Dendritic cell treated with granulocyte-macrophage colony-stimulating factor and Interleukin-4, amounts not matched to agents 40 ng/mL and 50 ng/mL, for 4 days (primary cell): ENCODE measurements around the gene ATG4D.
A peak's percentile ranks its signal among the peaks of the same experiment; 100 is the strongest.

Source experiments
- H3K27ac Mint-ChIP-seq: one replicate; pipeline ENCODE4 v1.8.0; 2022; ENCODE audit warnings: mild to moderate bottlenecking, mixed read lengths
- H3K27me3 Mint-ChIP-seq: one replicate; pipeline ENCODE4 v1.8.0; 2022; ENCODE audit warnings: mild to moderate bottlenecking, mixed read lengths
- H3K36me3 Mint-ChIP-seq: one replicate; pipeline ENCODE4 v1.8.0; 2022; ENCODE audit warnings: low read depth, mixed read lengths
- H3K4me1 Mint-ChIP-seq: one replicate; pipeline ENCODE4 v1.8.0; 2022; ENCODE audit warnings: low read depth, mixed read lengths
- H3K4me3 Mint-ChIP-seq: one replicate; pipeline ENCODE4 v1.8.0; 2022; ENCODE audit warnings: mild to moderate bottlenecking, moderate library complexity, mixed read lengths
- H3K9me3 Mint-ChIP-seq: one replicate; pipeline ENCODE4 v1.8.0; 2022; ENCODE audit warnings: mixed read lengths
- intact Hi-C: fragments of 100-400 bp; cut with micrococcal nuclease; formaldehyde crosslinking; loops from one replicate; pipeline ENCODE4 v1.15.0; 2022

ATG4D gene

DNA sequence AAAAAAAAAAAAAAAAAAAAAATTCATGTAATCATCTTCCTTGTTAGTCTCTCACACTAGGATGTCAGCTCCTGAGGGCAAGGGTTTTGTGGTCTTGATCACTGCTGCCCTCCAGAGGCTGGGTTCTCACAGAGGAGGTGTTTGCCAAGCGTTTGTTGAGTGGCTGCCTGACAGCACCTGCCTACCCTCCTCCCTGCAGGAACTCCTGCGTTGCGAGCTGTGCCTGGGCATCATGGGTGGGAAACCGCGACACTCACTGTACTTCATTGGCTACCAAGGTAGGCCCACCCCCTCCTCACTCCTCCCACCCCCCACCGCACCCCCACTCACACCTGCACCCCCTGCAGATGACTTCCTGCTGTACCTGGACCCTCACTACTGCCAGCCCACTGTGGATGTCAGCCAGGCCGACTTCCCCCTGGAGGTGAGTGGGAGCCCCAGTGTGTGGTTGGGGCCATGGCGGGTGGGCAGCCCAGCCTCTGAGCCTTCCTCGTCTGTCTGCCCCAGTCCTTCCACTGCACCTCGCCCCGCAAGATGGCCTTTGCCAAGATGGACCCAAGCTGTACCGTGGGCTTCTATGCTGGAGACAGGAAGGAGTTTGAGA is 8.1 kb downstream of the ATG4D start:
- Mint-ChIP-seq H3K9me3 (no peaks in the 10 kb centered on the region), H3K36me3 (peaks cover 93% of the 10 kb centered on the region), H3K27ac (no peak overlapping the region), H3K27me3 (no peaks in the 10 kb centered on the region), H3K4me1 (peaks cover 20% of the 10 kb centered on the region), H3K4me3 (no peak overlapping the region)
- intact Hi-C loops: no loop called here

DNA sequence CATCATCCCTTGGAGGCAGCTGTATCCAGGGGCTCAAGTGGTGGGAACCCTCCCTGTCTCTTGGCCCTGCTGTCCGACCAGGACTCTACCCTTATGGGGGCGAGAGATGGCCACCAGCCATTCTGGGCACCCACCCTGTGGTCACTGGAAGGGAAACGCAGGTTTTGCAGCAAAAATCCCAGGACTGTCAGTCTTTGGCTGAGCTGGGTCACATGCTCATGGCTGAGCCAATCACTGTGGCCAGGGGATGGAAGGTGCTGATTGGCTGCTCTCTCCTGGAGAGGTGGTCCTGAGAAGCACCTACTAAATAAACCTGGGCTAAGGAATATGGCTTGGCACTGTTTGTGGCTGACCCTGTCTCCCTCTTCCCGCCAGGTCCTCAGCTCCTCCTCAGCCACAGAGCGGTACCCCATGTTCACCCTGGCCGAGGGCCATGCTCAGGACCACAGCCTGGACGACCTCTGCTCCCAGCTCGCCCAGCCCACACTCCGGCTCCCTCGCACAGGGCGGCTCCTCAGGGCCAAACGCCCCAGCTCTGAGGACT is 8.9 kb downstream of the ATG4D start:
- H3K4me1 Mint-ChIP-seq: peaks cover 20% of the 10 kb centered on the region
- H3K9me3 Mint-ChIP-seq: no peaks in the 10 kb centered on the region
- H3K27ac Mint-ChIP-seq: no peak overlapping the region
- no peaks in the 10 kb centered on the region for H3K27me3 Mint-ChIP-seq
- intact Hi-C loops: no loop called here
- peaks cover 93% of the 10 kb centered on the region for H3K36me3 Mint-ChIP-seq
- no peak overlapping the region for H3K4me3 Mint-ChIP-seq

- intact Hi-C loops: no loop called here
- peaks cover 96% of the 10 kb centered on the region for H3K36me3 Mint-ChIP-seq
- peaks cover 20% of the 10 kb centered on the region for H3K4me1 Mint-ChIP-seq
- H3K27ac Mint-ChIP-seq: no peak overlapping the region
- no peaks in the 10 kb centered on the region for H3K27me3 Mint-ChIP-seq
- H3K4me3 Mint-ChIP-seq: no peak overlapping the region
- H3K9me3 Mint-ChIP-seq: no peaks in the 10 kb centered on the region
Measured at GRCh38 chr19:10553087-10553667, 9.5 kb downstream of the ATG4D start.

GRCh38 chr19:10553943-10554381 is 10.3 kb downstream of the ATG4D start:
- intact Hi-C loops: no loop called here
- H3K27ac Mint-ChIP-seq: no peak overlapping the region
- peaks cover 20% of the 10 kb centered on the region for H3K4me1 Mint-ChIP-seq
- H3K36me3 Mint-ChIP-seq: peaks cover 96% of the 10 kb centered on the region
- no peak overlapping the region for H3K4me3 Mint-ChIP-seq
- H3K27me3 Mint-ChIP-seq: no peaks in the 10 kb centered on the region
- H3K9me3 Mint-ChIP-seq: no peaks in the 10 kb centered on the region

DNA sequence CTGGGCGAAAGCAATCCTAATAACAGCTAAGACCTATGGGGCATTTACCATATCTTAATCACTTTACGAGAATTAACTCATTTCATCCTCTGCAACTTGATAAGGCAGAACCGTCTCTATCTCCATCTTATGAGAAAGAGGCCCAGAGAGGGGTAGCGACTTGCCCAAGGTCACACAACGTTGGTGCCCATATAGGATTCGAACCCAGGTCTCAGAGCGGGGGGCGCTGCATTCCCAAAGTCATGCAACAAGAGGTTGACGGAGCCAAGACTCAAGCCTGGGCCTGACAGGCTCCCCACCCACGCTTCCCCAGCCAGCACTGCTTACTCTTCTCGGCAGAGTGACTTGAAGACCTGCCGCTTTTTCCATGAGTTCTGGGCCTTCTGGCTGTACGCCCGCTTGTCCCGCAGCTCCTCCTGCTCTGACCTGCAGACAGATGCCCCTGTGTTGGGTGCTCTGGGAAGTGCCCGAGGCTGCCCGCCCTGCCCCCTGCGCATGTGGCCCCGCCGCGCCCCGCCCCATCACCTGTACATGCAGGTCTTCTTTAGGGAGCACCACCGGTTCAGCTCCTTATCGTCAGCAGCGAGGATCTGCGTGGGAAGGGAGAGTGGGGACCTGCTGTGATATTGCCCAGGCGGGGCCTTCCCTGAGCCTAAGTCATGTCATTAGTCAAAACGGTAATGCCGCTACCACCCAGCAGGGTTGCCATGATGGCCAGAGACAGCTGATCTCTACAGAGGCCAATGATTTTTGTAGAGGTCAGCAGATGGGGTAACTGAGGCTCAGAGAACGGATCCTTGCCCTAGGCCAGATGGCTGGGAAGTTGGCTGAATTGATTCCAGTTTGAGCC is 11.3 kb downstream of the ATG4D start:
- Mint-ChIP-seq H3K9me3 (no peaks in the 10 kb centered on the region), H3K4me1 (peaks cover 20% of the 10 kb centered on the region), H3K36me3 (peaks cover 96% of the 10 kb centered on the region), H3K27me3 (no peaks in the 10 kb centered on the region), H3K27ac (no peak overlapping the region), H3K4me3 (no peak overlapping the region)
- intact Hi-C loops: no loop called here

- Mint-ChIP-seq H3K27me3 (no peaks in the 10 kb centered on the region), H3K36me3 (peaks cover 96% of the 10 kb centered on the region), H3K4me1 (peaks cover 20% of the 10 kb centered on the region), H3K9me3 (no peaks in the 10 kb centered on the region), H3K4me3 (no peak overlapping the region), H3K27ac (no peak overlapping the region)
- intact Hi-C loops: no loop called here
Measured at GRCh38 chr19:10555610-10555973, 11.9 kb downstream of the ATG4D start.

DNA sequence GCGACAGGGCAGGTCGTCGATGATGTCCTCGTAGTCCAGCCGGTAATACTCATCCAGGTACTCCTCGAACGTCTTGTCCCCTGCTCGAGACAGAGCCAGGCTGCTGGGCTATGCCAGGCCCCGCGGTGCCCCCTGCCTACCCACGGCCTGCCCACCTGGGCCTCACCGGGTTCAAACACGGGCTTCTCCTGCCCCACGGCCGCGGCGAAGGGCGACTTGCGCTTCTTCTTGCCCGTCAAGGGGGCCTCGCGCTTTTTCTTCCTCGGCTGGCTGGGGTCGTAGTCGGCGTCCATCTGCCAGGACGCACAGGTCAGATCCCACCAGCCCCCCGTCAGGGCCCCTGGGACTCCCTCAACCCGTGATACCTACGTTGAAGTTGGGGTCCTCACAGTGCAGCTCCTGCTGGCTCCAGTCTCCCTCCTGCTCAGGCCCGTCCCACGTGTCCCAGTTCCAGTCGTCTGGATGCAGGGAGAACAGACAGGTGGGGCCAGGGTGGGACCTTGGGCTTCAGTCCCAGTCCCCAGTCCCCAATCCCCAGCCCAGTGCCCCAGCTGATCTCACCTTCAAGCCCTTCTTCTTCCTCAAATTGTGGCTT is 14.0 kb downstream of the ATG4D start:
- Mint-ChIP-seq H3K4me1 (peaks cover 11% of the 10 kb centered on the region), H3K27ac (no peak overlapping the region), H3K27me3 (no peaks in the 10 kb centered on the region), H3K9me3 (no peaks in the 10 kb centered on the region), H3K36me3 (peaks cover 94% of the 10 kb centered on the region), H3K4me3 (no peak overlapping the region)
- intact Hi-C loops: no loop called here

- intact Hi-C loops: no loop called here
Measured at GRCh38 chr19:10560154-10560553, 16.4 kb downstream of the ATG4D start.

GRCh38 chr19:10562609-10563008 is 18.9 kb downstream of the ATG4D start:
- Mint-ChIP-seq H3K9me3 (no peaks in the 10 kb centered on the region), H3K4me3 (no peak overlapping the region), H3K27ac (no peak overlapping the region), H3K36me3 (peaks cover 64% of the 10 kb centered on the region), H3K4me1 (peaks cover 31% of the 10 kb centered on the region), H3K27me3 (no peaks in the 10 kb centered on the region)
- intact Hi-C loops: no loop called here

More at GRCh38 chr19:10560154-10560553, 16.4 kb downstream of the ATG4D start:
- no peaks in the 10 kb centered on the region for H3K9me3 Mint-ChIP-seq
- peaks cover 75% of the 10 kb centered on the region for H3K36me3 Mint-ChIP-seq
- peaks cover 13% of the 10 kb centered on the region for H3K4me1 Mint-ChIP-seq
- no peak overlapping the region for H3K4me3 Mint-ChIP-seq
- no peak overlapping the region for H3K27ac Mint-ChIP-seq
- H3K27me3 Mint-ChIP-seq: no peaks in the 10 kb centered on the region

DNA sequence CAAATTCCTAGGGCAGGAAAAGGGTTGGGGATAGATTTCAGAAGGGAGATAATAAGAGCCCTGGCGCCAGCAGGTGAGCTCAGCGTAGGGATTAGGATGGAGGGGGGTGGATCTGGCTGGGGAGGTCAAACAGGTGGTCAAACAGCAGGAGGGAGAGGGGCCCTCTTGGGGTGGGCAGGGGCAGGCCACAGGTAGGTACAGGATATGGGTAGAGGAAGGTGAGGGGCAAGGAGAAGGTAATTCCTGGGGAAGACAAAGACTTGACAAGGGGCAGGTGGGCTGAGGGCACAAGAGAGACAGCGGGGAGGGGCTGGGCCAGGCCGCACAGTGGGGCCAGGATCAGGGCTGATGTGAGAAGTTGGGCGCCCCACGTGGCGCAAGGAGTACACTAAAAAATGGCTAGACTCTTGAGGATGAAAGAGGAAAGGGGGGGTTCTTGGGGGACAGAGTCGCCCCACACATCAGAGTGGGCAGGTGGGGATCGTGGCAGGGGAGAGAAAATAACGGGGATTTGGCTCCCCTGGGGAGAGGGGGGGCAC is 21.4 kb downstream of the ATG4D start:
- Mint-ChIP-seq H3K36me3 (peaks cover 39% of the 10 kb centered on the region), H3K4me1 (peaks cover 47% of the 10 kb centered on the region), H3K27ac (peak overlapping the region; percentile 88), H3K4me3 (peak overlapping the region; percentile 92), H3K9me3 (no peaks in the 10 kb centered on the region), H3K27me3 (no peaks in the 10 kb centered on the region)
- intact Hi-C loops: loop anchor here (5.0 kb wide), 1 partner anchor 132 kb away; no protein-coding TSS in a partner anchor

DNA sequence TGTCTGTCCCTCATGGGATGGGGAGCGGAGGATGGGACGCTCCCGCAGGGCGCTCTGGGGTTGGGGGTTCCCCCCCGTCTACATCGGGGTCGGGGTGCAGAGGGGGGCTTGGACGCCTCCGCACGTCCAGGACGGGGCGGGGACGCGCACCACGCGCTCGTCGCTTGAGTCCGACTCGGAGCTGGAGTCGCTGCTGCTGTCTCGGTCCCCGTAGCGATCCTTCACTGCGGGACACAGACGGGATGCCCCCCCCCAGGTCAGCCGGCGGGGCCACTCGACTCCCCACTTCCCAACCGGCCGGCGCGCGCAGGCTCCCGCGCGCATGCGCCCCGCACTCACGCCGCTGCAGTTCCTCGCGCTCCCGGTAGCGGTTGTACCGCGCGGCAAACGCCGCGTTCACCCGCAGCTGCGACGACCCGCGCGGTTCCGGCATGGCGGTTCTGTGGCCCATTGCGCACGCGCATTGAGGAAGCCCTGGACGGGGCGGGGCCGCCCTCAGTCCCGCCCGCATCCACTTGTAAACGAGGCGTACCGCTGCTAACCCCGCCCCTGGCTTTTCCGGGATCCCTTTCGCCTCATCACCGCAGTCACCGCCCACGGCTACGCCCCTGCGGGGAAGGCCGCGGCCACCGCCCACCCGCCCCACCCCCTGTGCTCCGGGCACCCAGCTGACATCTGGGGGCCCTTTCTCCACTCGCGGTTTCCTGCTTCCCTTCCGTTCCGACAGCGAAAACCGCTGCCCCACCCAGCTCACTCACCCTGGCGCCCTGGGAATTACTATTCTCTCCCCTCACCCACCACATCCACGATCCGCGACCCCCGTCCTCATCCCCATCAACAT is 22.1 kb downstream of the ATG4D start, which contains the start of gene KRI1:
Gene KRI1, minus strand, starts transcription at position 444 of the 841 bp plus-strand sequence. Its CDS starts 11 bp downstream, at position 433.
- Mint-ChIP-seq H3K4me1 (peaks cover 50% of the 10 kb centered on the region), H3K9me3 (no peaks in the 10 kb centered on the region), H3K27me3 (no peaks in the 10 kb centered on the region)

GRCh38 chr19:10566408-10566657 is 22.6 kb downstream of the ATG4D start:
- Mint-ChIP-seq H3K27me3 (no peaks in the 10 kb centered on the region), H3K9me3 (no peaks in the 10 kb centered on the region), H3K4me1 (peaks cover 52% of the 10 kb centered on the region), H3K4me3 (peak overlapping the region; percentile 92), H3K27ac (peak overlapping the region; percentile 88), H3K36me3 (peaks cover 26% of the 10 kb centered on the region)
- intact Hi-C loops: loop anchor here (1.0 to 5.0 kb wide), 2 partner anchors 87 to 131 kb away; no protein-coding TSS in a partner anchor

More for the DNA sequence above, 22.1 kb downstream of the ATG4D start, which contains the start of gene KRI1:
- Mint-ChIP-seq H3K4me3 (peak within 1 kb of the TSS; percentile 92), H3K36me3 (peaks cover 32% of the 10 kb centered on the region), H3K27ac (peak within 1 kb of the TSS; percentile 88)
- intact Hi-C loops: loop anchor here (1.0 to 5.0 kb wide), 2 partner anchors 88 to 132 kb away; no protein-coding TSS in a partner anchor
